Measurements from ENCODE around the gene SPP1. TPM values are rescaled to one million over a fixed set of nuclear protein-coding genes. Genes with fewer than 3 reads are reported as not detected.
A peak's percentile ranks its signal among the peaks of the same experiment; 100 is the strongest.

Gene SPP1
- total RNA-seq, 3 donors from 2014 or later = 1.4 to 27.6 (median 3.0) TPM

GRCh38 chr4:88003261-88003660, 27.7 kb downstream of the SPP1 start:
- Histone ChIP-seq H3K36me3 (ENCODE audit: low read depth) (no peaks in the 10 kb centered on the region), H3K9me3 (no peaks in the 10 kb centered on the region), H3K4me3 (no peak overlapping the region), H3K4me1 (ENCODE audit: low read depth) (no peaks in the 10 kb centered on the region)
- no peak for TF ChIP-seq CTCF (IDR thresholded peaks at IDR 0.05)
- DNase-seq (no peak), ATAC-seq (no peak)
- intact Hi-C loops (cut with DNase I, micrococcal nuclease) = no loop called here

GRCh38 chr4:88005076-88005475, 29.6 kb downstream of the SPP1 start:
- intact Hi-C loops (cut with DNase I, micrococcal nuclease) = no loop called here
- DNase-seq = no peak
- H3K36me3 ChIP-seq (ENCODE audit: low read depth) = no peaks in the 10 kb centered on the region
- no peaks in the 10 kb centered on the region for H3K9me3 ChIP-seq
- no peak overlapping the region for H3K4me3 ChIP-seq
- no peak for TF ChIP-seq CTCF (IDR thresholded peaks at IDR 0.05)
- ATAC-seq = no peak
- H3K4me1 ChIP-seq (ENCODE audit: low read depth) = peaks cover 6% of the 10 kb centered on the region

- intact Hi-C loops (cut with DNase I, micrococcal nuclease) = no loop called here
Measured at GRCh38 chr4:88005946-88006345, 30.4 kb downstream of the SPP1 start.

GRCh38 chr4:88006956-88007303, 31.4 kb downstream of the SPP1 start:
- no peak overlapping the region for H3K4me3 ChIP-seq
- H3K4me1 ChIP-seq (ENCODE audit: low read depth) = peaks cover 6% of the 10 kb centered on the region
- TF ChIP-seq CTCF (IDR thresholded peaks at IDR 0.05) = no peak
- intact Hi-C loops (cut with DNase I, micrococcal nuclease) = no loop called here
- no peaks in the 10 kb centered on the region for H3K36me3 ChIP-seq (ENCODE audit: low read depth)
- H3K9me3 ChIP-seq = no peaks in the 10 kb centered on the region
- no peak for ATAC-seq
- peak in 2 of 3 donors; percentile 6 to 25 for DNase-seq

More at GRCh38 chr4:88005946-88006345, 30.4 kb downstream of the SPP1 start:
- TF ChIP-seq CTCF (IDR thresholded peaks at IDR 0.05) = no peak
- no peak for DNase-seq
- Histone ChIP-seq H3K36me3 (ENCODE audit: low read depth) (no peaks in the 10 kb centered on the region), H3K4me3 (no peak overlapping the region), H3K9me3 (no peaks in the 10 kb centered on the region), H3K4me1 (ENCODE audit: low read depth) (peaks cover 6% of the 10 kb centered on the region)
- no peak for ATAC-seq

- no peaks in the 10 kb centered on the region for H3K9me3 ChIP-seq
- ATAC-seq (peak; percentile 97), DNase-seq (peak; percentile 85 to 92 (median 87))
- intact Hi-C loops (cut with DNase I, micrococcal nuclease) = no loop called here
- peaks cover 6% of the 10 kb centered on the region for H3K4me1 ChIP-seq (ENCODE audit: low read depth)
- H3K4me3 ChIP-seq = peak within 1 kb of the TSS; percentile 73
- H3K36me3 ChIP-seq (ENCODE audit: low read depth) = no peaks in the 10 kb centered on the region
- TF ChIP-seq CTCF (IDR thresholded peaks at IDR 0.05) = no peak
Measured at GRCh38 chr4:88007304-88008121, 32.0 kb downstream of the SPP1 start, which contains the start of gene PKD2. Gene PKD2 (plus strand): TSS chr4:88007635. CDS start chr4:88007734, 99 bp downstream.
